Measurements from ENCODE around the gene ITGA6. TPM values are rescaled to one million over a fixed set of nuclear protein-coding genes. Genes with fewer than 3 reads are reported as not detected.

ITGA6 gene
- total and polyA plus RNA-seq, 8 donors: 43.1 to 93.5 (median 75.1) TPM

GRCh38 chr2:172438741-172439508 is 11.5 kb downstream of the ITGA6 start:
- no peak overlapping the region for H3K4me3 ChIP-seq
- H3K4me1 ChIP-seq: peaks cover 0 to 62% of the 10 kb centered on the region in 2 donors
- no peaks in the 10 kb centered on the region for H3K36me3 ChIP-seq
- no peaks in the 10 kb centered on the region for H3K9me3 ChIP-seq
- no peak for TF ChIP-seq CTCF (IDR thresholded peaks at IDR 0.05)
- H3K27me3 ChIP-seq: no peaks in the 10 kb centered on the region
- no peak for DNase-seq
- peak overlapping the region in 1 of 2 donors; percentile 16 for H3K27ac ChIP-seq
- intact Hi-C loops (cut with DNase I): no loop called here
- no peak for ATAC-seq

- ATAC-seq (no peak), DNase-seq (no peak)
- TF ChIP-seq CTCF (IDR thresholded peaks at IDR 0.05): no peak
- Histone ChIP-seq H3K9me3 (no peaks in the 10 kb centered on the region), H3K27ac (peak overlapping the region in 1 of 2 donors; percentile 16), H3K36me3 (no peaks in the 10 kb centered on the region), H3K27me3 (no peaks in the 10 kb centered on the region), H3K4me1 (peaks cover 0 to 56% of the 10 kb centered on the region in 2 donors), H3K4me3 (no peak overlapping the region)
- intact Hi-C loops (cut with DNase I): no loop called here
These were observed 12.1 kb downstream of the ITGA6 start for GRCh38 chr2:172439509-172439860.

GRCh38 chr2:172439911-172440310 is 12.5 kb downstream of the ITGA6 start:
- H3K27ac ChIP-seq: peak overlapping the region in 1 of 2 donors; percentile 16
- no peak for TF ChIP-seq CTCF (IDR thresholded peaks at IDR 0.05)
- H3K27me3 ChIP-seq: no peaks in the 10 kb centered on the region
- no peak for DNase-seq
- intact Hi-C loops (cut with DNase I): no loop called here
- no peaks in the 10 kb centered on the region for H3K36me3 ChIP-seq
- peaks cover 0 to 53% of the 10 kb centered on the region in 2 donors for H3K4me1 ChIP-seq
- H3K4me3 ChIP-seq: no peak overlapping the region
- H3K9me3 ChIP-seq: no peaks in the 10 kb centered on the region
- ATAC-seq: no peak

- H3K9me3 ChIP-seq: no peaks in the 10 kb centered on the region
- no peak for TF ChIP-seq CTCF (IDR thresholded peaks at IDR 0.05)
- H3K27me3 ChIP-seq: no peaks in the 10 kb centered on the region
- ATAC-seq (no peak), DNase-seq (no peak)
- intact Hi-C loops (cut with DNase I): no loop called here
- no peak overlapping the region for H3K27ac ChIP-seq
- peaks cover 0 to 44% of the 10 kb centered on the region in 2 donors for H3K4me1 ChIP-seq
- H3K36me3 ChIP-seq: no peaks in the 10 kb centered on the region
- no peak overlapping the region for H3K4me3 ChIP-seq
These were observed 13.4 kb downstream of the ITGA6 start for GRCh38 chr2:172440795-172441194.

- Histone ChIP-seq H3K27ac (no peak overlapping the region), H3K36me3 (no peaks in the 10 kb centered on the region), H3K9me3 (no peaks in the 10 kb centered on the region), H3K4me1 (peaks cover 0 to 44% of the 10 kb centered on the region in 2 donors), H3K4me3 (no peak overlapping the region), H3K27me3 (no peaks in the 10 kb centered on the region)
- DNase-seq (peak in 1 of 4 donors; percentile 52), ATAC-seq (peak; percentile 91)
- TF ChIP-seq CTCF (IDR thresholded peaks at IDR 0.05): no peak
- intact Hi-C loops (cut with DNase I): no loop called here
These were observed 14.9 kb downstream of the ITGA6 start for GRCh38 chr2:172442072-172442895.
